Measurements from ENCODE around the gene PHYKPL. TPM values are rescaled to one million over a fixed set of nuclear protein-coding genes. Genes with fewer than 3 reads are reported as not detected.
A peak's percentile ranks its signal among the peaks of the same experiment; 100 is the strongest.

Gene PHYKPL
- total RNA-seq, 1 experiment from 2014 or later, result 43.2 TPM

DNA sequence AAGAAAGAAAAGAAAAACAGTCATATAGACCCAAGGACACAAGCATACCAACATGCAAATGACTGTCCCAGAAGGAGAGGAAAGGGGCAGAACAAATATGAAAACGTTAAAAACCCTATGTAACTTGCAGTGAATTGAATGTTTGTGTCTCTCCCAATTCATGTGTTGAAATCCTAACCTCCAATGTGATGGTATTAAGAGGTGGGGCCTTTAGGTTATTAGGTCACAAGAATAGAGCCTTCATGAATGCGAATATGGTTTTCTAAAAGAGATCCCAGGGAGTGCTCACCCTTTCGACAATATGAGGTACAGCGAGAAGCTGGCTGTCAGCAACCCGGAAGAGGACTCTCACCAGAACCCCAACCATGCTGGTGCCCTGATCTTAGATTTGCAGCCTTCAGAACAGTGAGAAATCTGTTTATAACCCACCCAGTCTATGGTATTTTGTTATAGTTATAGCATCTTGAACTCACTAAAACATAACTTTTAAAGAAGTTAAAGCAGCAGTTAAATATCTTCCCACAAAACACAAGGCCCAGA lies 14.3 kb downstream of the PHYKPL start:
- in situ Hi-C loops (cut with HindIII; ENCODE audit: low pct_unique_long_range_greater_than_20kb, low sequenced_read_pairs), result no loop called here

DNA sequence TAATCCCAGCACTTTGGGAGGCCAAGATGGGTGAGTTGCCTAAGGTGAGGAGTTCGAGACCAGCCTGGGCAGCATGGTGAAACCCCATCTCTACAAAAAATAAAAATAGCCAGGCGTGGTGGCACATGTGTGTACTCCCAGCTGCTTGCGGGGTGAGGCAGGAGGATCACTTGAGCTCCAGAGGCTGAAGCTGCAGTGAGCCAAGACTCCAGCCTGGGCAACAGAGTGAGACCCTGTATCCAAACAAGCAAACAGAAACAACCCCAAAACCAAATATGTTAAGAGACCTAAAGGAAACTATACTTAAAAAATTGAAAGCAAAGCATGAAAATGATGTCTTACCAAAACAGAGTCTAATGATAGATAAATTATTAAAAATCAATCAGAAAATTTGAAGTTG lies 15.8 kb downstream of the PHYKPL start:
- in situ Hi-C loops (cut with HindIII; ENCODE audit: low pct_unique_long_range_greater_than_20kb, low sequenced_read_pairs), result no loop called here
- ATAC-seq, result no peak
- ChIA-PET CTCF (no interaction called here), POLR2A (no interaction called here)
- no TSS peak for BruUV-seq (replicated peaks)
- intact Hi-C loops (cut with micrococcal nuclease; ENCODE audit: unreplicated experiment), result no loop called here
- Histone ChIP-seq H3K27ac (ENCODE audit: low read length) (no peak overlapping the region), H3K4me1 (ENCODE audit: control insufficient read depth, insufficient read depth, low read length) (peaks cover 3% of the 10 kb centered on the region), H3K4me3 (ENCODE audit: low read depth in 2 of 2, low read length in 2 of 2) (no peak overlapping the region), H3K27me3 (ENCODE audit: control insufficient read depth, insufficient read depth, low read length) (no peaks in the 10 kb centered on the region), H3K9me3 (ENCODE audit: control insufficient read depth, insufficient read depth, low read depth, low read length) (no peaks in the 10 kb centered on the region), H3K36me3 (ENCODE audit: control insufficient read depth, insufficient read depth, low read length) (peaks cover 3% of the 10 kb centered on the region)
- TF ChIP-seq POLR2AphosphoS5 (IDR thresholded peaks at IDR 0.05; ENCODE audit: low read depth, low read length), result no peak
- DNase-seq (ENCODE audit: low read depth, low spot score), result no peak

More for the DNA sequence above, 14.3 kb downstream of the PHYKPL start:
- POLR2A ChIA-PET, result no interaction called here
- H3K9me3 ChIP-seq (ENCODE audit: control insufficient read depth, insufficient read depth, low read depth, low read length), result no peaks in the 10 kb centered on the region
- ATAC-seq (no peak), DNase-seq (ENCODE audit: low read depth, low spot score) (no peak)
- H3K27me3 ChIP-seq (ENCODE audit: control insufficient read depth, insufficient read depth, low read length), result no peaks in the 10 kb centered on the region
- H3K36me3 ChIP-seq (ENCODE audit: control insufficient read depth, insufficient read depth, low read length), result no peaks in the 10 kb centered on the region
- TSS peak; percentile 37 for BruUV-seq (replicated peaks)
- no peak overlapping the region for H3K27ac ChIP-seq (ENCODE audit: low read length)
- CTCF ChIA-PET, result interaction anchor here (0.6 kb wide), 1 partner anchor 35 kb away, joined by 4 read pairs; no protein-coding TSS in a partner anchor
- H3K4me3 ChIP-seq (ENCODE audit: low read depth in 2 of 2, low read length in 2 of 2), result no peak overlapping the region
- intact Hi-C loops (cut with micrococcal nuclease; ENCODE audit: unreplicated experiment), result no loop called here
- TF ChIP-seq, protein P1, sequence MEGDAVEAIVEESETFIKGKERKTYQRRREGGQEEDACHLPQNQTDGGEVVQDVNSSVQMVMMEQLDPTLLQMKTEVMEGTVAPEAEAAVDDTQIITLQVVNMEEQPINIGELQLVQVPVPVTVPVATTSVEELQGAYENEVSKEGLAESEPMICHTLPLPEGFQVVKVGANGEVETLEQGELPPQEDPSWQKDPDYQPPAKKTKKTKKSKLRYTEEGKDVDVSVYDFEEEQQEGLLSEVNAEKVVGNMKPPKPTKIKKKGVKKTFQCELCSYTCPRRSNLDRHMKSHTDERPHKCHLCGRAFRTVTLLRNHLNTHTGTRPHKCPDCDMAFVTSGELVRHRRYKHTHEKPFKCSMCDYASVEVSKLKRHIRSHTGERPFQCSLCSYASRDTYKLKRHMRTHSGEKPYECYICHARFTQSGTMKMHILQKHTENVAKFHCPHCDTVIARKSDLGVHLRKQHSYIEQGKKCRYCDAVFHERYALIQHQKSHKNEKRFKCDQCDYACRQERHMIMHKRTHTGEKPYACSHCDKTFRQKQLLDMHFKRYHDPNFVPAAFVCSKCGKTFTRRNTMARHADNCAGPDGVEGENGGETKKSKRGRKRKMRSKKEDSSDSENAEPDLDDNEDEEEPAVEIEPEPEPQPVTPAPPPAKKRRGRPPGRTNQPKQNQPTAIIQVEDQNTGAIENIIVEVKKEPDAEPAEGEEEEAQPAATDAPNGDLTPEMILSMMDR (IDR thresholded peaks at IDR 0.05), result no peak
- TF ChIP-seq TCF7L2 (IDR thresholded peaks at IDR 0.05; ENCODE audit: low read depth, low read length) (no peak), SIN3A (IDR thresholded peaks at IDR 0.05; ENCODE audit: borderline replicate concordance, insufficient read depth, low read depth, low read length) (no peak), POLR2AphosphoS5 (IDR thresholded peaks at IDR 0.05; ENCODE audit: low read depth, low read length) (no peak)
- TF ChIP-seq, protein P2, sequence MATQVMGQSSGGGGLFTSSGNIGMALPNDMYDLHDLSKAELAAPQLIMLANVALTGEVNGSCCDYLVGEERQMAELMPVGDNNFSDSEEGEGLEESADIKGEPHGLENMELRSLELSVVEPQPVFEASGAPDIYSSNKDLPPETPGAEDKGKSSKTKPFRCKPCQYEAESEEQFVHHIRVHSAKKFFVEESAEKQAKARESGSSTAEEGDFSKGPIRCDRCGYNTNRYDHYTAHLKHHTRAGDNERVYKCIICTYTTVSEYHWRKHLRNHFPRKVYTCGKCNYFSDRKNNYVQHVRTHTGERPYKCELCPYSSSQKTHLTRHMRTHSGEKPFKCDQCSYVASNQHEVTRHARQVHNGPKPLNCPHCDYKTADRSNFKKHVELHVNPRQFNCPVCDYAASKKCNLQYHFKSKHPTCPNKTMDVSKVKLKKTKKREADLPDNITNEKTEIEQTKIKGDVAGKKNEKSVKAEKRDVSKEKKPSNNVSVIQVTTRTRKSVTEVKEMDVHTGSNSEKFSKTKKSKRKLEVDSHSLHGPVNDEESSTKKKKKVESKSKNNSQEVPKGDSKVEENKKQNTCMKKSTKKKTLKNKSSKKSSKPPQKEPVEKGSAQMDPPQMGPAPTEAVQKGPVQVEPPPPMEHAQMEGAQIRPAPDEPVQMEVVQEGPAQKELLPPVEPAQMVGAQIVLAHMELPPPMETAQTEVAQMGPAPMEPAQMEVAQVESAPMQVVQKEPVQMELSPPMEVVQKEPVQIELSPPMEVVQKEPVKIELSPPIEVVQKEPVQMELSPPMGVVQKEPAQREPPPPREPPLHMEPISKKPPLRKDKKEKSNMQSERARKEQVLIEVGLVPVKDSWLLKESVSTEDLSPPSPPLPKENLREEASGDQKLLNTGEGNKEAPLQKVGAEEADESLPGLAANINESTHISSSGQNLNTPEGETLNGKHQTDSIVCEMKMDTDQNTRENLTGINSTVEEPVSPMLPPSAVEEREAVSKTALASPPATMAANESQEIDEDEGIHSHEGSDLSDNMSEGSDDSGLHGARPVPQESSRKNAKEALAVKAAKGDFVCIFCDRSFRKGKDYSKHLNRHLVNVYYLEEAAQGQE (IDR thresholded peaks at IDR 0.05; ENCODE audit: insufficient read depth in 1 of 2, low read depth in 2 of 2, low read length in 1 of 2), result no peak
- no peaks in the 10 kb centered on the region; the same call in 1 of the 2 replicates for H3K4me1 ChIP-seq (ENCODE audit: control insufficient read depth, insufficient read depth, low read length)

DNA sequence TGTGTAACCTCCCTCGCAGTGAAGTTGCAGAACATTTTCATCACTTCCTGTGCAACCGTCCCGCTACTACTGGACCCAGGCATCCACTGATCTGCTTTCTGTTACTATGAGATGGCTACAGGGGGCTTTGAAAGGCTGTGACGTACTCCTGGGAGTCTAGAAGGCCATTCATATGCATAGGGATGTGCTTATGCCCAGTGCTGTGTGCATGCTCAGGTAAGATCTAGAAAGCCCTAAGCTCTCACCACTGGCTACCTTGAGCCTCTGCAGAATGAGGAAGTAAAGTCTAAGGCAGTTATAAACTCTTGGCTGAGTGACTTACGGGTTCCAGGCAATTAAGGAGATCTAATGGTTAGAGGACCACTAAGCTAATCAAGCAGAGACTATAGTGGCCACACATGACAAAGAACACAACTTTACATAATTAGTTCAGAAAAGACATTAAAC lies 16.5 kb downstream of the PHYKPL start:
- Histone ChIP-seq H3K9me3 (ENCODE audit: control insufficient read depth, insufficient read depth, low read depth, low read length) (no peaks in the 10 kb centered on the region), H3K4me1 (ENCODE audit: control insufficient read depth, insufficient read depth, low read length) (peaks cover 9% of the 10 kb centered on the region), H3K27ac (ENCODE audit: low read length) (no peak overlapping the region), H3K27me3 (ENCODE audit: control insufficient read depth, insufficient read depth, low read length) (no peaks in the 10 kb centered on the region), H3K36me3 (ENCODE audit: control insufficient read depth, insufficient read depth, low read length) (peaks cover 3% of the 10 kb centered on the region), H3K4me3 (ENCODE audit: low read depth in 2 of 2, low read length in 2 of 2) (no peak overlapping the region)
- DNase-seq (ENCODE audit: low read depth, low spot score), result no peak
- ChIA-PET POLR2A (interaction anchor here (0.6 kb wide), 1 partner anchor 15 kb away, joined by 3 read pairs; no protein-coding TSS in a partner anchor), CTCF (no interaction called here)
- in situ Hi-C loops (cut with HindIII; ENCODE audit: low pct_unique_long_range_greater_than_20kb, low sequenced_read_pairs), result no loop called here
- TF ChIP-seq SIN3A (IDR thresholded peaks at IDR 0.05; ENCODE audit: borderline replicate concordance, insufficient read depth, low read depth, low read length), result no peak
- TF ChIP-seq, protein P1 (IDR thresholded peaks at IDR 0.05), result no peak
- no peak for TF ChIP-seq TCF7L2 (IDR thresholded peaks at IDR 0.05; ENCODE audit: low read depth, low read length)
- TF ChIP-seq, protein P2 (IDR thresholded peaks at IDR 0.05; ENCODE audit: insufficient read depth in 1 of 2, low read depth in 2 of 2, low read length in 1 of 2), result no peak
- no peak for TF ChIP-seq POLR2AphosphoS5 (IDR thresholded peaks at IDR 0.05; ENCODE audit: low read depth, low read length)
- TSS peak; percentile 16 for BruUV-seq (replicated peaks)
- ATAC-seq, result no peak
- intact Hi-C loops (cut with micrococcal nuclease; ENCODE audit: unreplicated experiment), result no loop called here
